ENCODE data around the gene SMAD5.

The SMAD5 gene

DNA sequence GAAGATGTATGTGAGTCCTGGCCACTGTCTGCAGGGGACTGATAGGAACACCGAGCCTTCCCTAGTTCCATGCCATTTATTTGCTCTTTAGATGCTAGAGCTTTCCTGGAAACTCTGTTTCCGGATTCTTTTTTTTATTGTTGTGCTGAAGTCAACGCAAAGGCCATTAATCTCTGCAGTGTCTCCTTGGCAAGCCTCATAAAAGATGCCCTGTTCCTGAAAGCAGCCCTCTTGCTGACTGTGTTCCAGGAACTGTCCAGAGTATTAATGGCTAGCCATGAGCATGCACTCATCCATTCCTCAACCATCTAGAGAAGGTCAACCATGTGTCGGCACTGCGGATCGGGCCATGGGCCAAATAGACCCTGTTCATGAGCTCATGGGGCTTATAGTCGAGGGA lies 42.9 kb upstream of the SMAD5 start:
- no CpG with 5 or more reads among the region's 7 CpGs for WGBS (ENCODE audit: extremely low coverage, insufficient coverage, insufficient read length)
- Histone ChIP-seq H3K18ac (ENCODE audit: low read length) (no peak overlapping the region), H2AFZ (ENCODE audit: insufficient read depth, low read length, poor library complexity) (no peak overlapping the region), H2AK5ac (ENCODE audit: low read length) (no peak overlapping the region), H4K12ac (ENCODE audit: low read depth, low read length) (no peak overlapping the region), H3K79me2 (ENCODE audit: control insufficient read depth, insufficient read depth, low read length, poor library complexity) (no peaks in the 10 kb centered on the region), H3K27ac (ENCODE audit: low read depth, low read length) (no peak overlapping the region), H2BK5ac (ENCODE audit: low read depth, low read length, poor library complexity) (no peak overlapping the region), H3K23ac (ENCODE audit: low read length) (no peak overlapping the region), H4K91ac (ENCODE audit: low read depth, low read length) (no peak overlapping the region), H3K4me2 (ENCODE audit: low read length) (no peak overlapping the region), H3K14ac (ENCODE audit: low read length) (no peak overlapping the region), H3K9me3 (ENCODE audit: insufficient read depth, low read depth, low read length) (peaks cover 2% of the 10 kb centered on the region), H3K27me3 (ENCODE audit: insufficient read depth, low read length) (no peaks in the 10 kb centered on the region), H3K79me1 (ENCODE audit: low read length) (no peaks in the 10 kb centered on the region), H3K9ac (ENCODE audit: low read length) (no peak overlapping the region), H2BK12ac (ENCODE audit: low read length) (no peak overlapping the region), H3K4me1 (ENCODE audit: control insufficient read depth in 1 of 2, insufficient read depth in 2 of 2, low read length in 2 of 2) (no peaks in the 10 kb centered on the region), H3K4me3 (ENCODE audit: low read depth, low read length) (no peak overlapping the region), H2BK120ac (ENCODE audit: insufficient read depth, low read length, poor library complexity) (no peak overlapping the region), H4K8ac (ENCODE audit: low read depth, low read length) (no peak overlapping the region), H3K4ac (ENCODE audit: low read depth, low read length) (no peak overlapping the region), H3K36me3 (ENCODE audit: control insufficient read depth in 1 of 2, insufficient read depth in 2 of 2, low read length in 2 of 2) (no peaks in the 10 kb centered on the region)
- DNase-seq = no peak

DNA sequence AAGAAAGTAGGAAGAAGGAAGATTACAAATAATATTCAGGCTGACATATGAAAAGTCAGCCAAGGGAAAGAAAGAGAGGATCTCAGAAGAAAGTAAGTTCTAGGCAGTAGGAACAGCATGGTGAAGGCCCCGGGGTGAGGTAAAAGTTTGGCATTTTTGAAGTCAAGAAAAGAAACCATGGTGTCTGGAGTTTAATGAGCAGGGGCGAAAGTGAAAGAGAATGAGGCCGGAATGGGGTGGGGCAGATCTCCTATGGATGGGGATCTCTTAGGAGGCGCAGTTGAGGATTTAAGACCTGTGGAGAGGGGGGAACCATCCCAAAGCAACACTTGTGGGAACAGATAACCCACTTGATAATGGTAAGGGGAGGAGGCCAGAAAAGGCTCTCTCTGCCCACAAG lies 42.3 kb upstream of the SMAD5 start:
- H4K8ac ChIP-seq (ENCODE audit: low read depth, low read length) = no peak overlapping the region
- H3K36me3 ChIP-seq (ENCODE audit: control insufficient read depth in 1 of 2, insufficient read depth in 2 of 2, low read length in 2 of 2) = no peaks in the 10 kb centered on the region
- no peak overlapping the region for H4K91ac ChIP-seq (ENCODE audit: low read depth, low read length)

DNA sequence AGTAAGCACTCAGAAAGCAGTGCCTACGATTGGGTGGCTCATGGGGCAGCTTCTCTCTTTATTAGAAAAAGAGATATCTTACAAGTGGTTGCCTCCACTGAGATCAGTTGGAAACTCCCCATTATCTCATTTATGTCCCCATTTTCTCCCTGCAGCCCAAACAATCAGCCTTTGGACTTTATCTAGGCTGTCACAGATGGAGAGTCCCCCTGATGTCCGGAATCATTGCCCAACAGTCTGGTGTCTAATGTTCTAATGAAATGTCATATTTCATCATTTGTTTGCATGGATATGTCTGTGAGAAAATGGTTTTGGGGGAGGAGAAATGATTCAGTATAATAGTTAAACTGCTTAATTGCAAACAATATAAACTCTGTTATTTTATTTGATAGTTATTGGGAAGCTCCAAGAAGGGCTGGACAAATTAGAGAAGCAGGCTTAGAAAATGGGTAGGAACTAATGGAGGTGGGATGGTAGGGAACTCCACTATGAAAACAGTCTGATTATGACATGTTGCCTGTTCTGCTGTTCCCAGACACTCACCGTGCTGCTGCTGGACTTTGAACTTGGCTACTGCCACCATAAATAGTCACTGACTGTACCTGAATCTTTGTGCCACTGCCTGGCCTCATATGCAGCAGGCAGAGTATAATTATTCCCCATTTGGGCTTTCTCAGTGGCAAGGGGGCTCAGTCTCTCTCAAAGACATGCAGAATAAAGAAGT lies 38.3 kb upstream of the SMAD5 start:
- no peaks in the 10 kb centered on the region for H3K27me3 ChIP-seq (ENCODE audit: insufficient read depth, low read length)
- no peak overlapping the region for H2BK120ac ChIP-seq (ENCODE audit: insufficient read depth, low read length, poor library complexity)
- no peak overlapping the region for H2AFZ ChIP-seq (ENCODE audit: insufficient read depth, low read length, poor library complexity)
- no peak overlapping the region for H3K27ac ChIP-seq (ENCODE audit: low read depth, low read length)
- H2BK5ac ChIP-seq (ENCODE audit: low read depth, low read length, poor library complexity) = no peak overlapping the region
- DNase-seq = no peak
- H3K4me2 ChIP-seq (ENCODE audit: low read length) = no peak overlapping the region
- H4K12ac ChIP-seq (ENCODE audit: low read depth, low read length) = no peak overlapping the region
- H3K9me3 ChIP-seq (ENCODE audit: insufficient read depth, low read depth, low read length) = no peaks in the 10 kb centered on the region
- H2BK12ac ChIP-seq (ENCODE audit: low read length) = no peak overlapping the region
- H3K4ac ChIP-seq (ENCODE audit: low read depth, low read length) = no peak overlapping the region
- no peak overlapping the region for H3K14ac ChIP-seq (ENCODE audit: low read length)
- no peak overlapping the region for H4K91ac ChIP-seq (ENCODE audit: low read depth, low read length)
- no peaks in the 10 kb centered on the region for H3K79me2 ChIP-seq (ENCODE audit: control insufficient read depth, insufficient read depth, low read length, poor library complexity)
- no peak overlapping the region for H3K23ac ChIP-seq (ENCODE audit: low read length)
- no peak overlapping the region for H3K4me3 ChIP-seq (ENCODE audit: low read depth, low read length)
- WGBS (ENCODE audit: extremely low coverage, insufficient coverage, insufficient read length) = no CpG with 5 or more reads among the region's 3 CpGs
- H3K36me3 ChIP-seq (ENCODE audit: control insufficient read depth in 1 of 2, insufficient read depth in 2 of 2, low read length in 2 of 2) = no peaks in the 10 kb centered on the region
- H3K4me1 ChIP-seq (ENCODE audit: control insufficient read depth in 1 of 2, insufficient read depth in 2 of 2, low read length in 2 of 2) = peaks cover 2 to 7% of the 10 kb centered on the region in 2 experiments
- no peaks in the 10 kb centered on the region for H3K79me1 ChIP-seq (ENCODE audit: low read length)
- no peak overlapping the region for H3K9ac ChIP-seq (ENCODE audit: low read length)
- H2AK5ac ChIP-seq (ENCODE audit: low read length) = no peak overlapping the region
- no peak overlapping the region for H4K8ac ChIP-seq (ENCODE audit: low read depth, low read length)
- no peak overlapping the region for H3K18ac ChIP-seq (ENCODE audit: low read length)

More for the DNA sequence above, 42.3 kb upstream of the SMAD5 start:
- no CpG with 5 or more reads among the region's 4 CpGs for WGBS (ENCODE audit: extremely low coverage, insufficient coverage, insufficient read length)
- H3K4me2 ChIP-seq (ENCODE audit: low read length) = no peak overlapping the region
- no peaks in the 10 kb centered on the region for H3K4me1 ChIP-seq (ENCODE audit: control insufficient read depth in 1 of 2, insufficient read depth in 2 of 2, low read length in 2 of 2)
- no peaks in the 10 kb centered on the region for H3K79me2 ChIP-seq (ENCODE audit: control insufficient read depth, insufficient read depth, low read length, poor library complexity)
- no peaks in the 10 kb centered on the region for H3K79me1 ChIP-seq (ENCODE audit: low read length)
- no peak overlapping the region for H2AK5ac ChIP-seq (ENCODE audit: low read length)
- no peak overlapping the region for H2AFZ ChIP-seq (ENCODE audit: insufficient read depth, low read length, poor library complexity)
- no peak overlapping the region for H3K18ac ChIP-seq (ENCODE audit: low read length)
- H2BK5ac ChIP-seq (ENCODE audit: low read depth, low read length, poor library complexity) = no peak overlapping the region
- H2BK12ac ChIP-seq (ENCODE audit: low read length) = no peak overlapping the region
- no peaks in the 10 kb centered on the region for H3K27me3 ChIP-seq (ENCODE audit: insufficient read depth, low read length)
- no peak overlapping the region for H3K9ac ChIP-seq (ENCODE audit: low read length)
- peaks cover 2% of the 10 kb centered on the region for H3K9me3 ChIP-seq (ENCODE audit: insufficient read depth, low read depth, low read length)
- no peak overlapping the region for H3K4me3 ChIP-seq (ENCODE audit: low read depth, low read length)
- H3K14ac ChIP-seq (ENCODE audit: low read length) = no peak overlapping the region
- DNase-seq = no peak
- H2BK120ac ChIP-seq (ENCODE audit: insufficient read depth, low read length, poor library complexity) = no peak overlapping the region
- H3K27ac ChIP-seq (ENCODE audit: low read depth, low read length) = no peak overlapping the region
- no peak overlapping the region for H3K23ac ChIP-seq (ENCODE audit: low read length)
- no peak overlapping the region for H3K4ac ChIP-seq (ENCODE audit: low read depth, low read length)
- H4K12ac ChIP-seq (ENCODE audit: low read depth, low read length) = no peak overlapping the region

DNA sequence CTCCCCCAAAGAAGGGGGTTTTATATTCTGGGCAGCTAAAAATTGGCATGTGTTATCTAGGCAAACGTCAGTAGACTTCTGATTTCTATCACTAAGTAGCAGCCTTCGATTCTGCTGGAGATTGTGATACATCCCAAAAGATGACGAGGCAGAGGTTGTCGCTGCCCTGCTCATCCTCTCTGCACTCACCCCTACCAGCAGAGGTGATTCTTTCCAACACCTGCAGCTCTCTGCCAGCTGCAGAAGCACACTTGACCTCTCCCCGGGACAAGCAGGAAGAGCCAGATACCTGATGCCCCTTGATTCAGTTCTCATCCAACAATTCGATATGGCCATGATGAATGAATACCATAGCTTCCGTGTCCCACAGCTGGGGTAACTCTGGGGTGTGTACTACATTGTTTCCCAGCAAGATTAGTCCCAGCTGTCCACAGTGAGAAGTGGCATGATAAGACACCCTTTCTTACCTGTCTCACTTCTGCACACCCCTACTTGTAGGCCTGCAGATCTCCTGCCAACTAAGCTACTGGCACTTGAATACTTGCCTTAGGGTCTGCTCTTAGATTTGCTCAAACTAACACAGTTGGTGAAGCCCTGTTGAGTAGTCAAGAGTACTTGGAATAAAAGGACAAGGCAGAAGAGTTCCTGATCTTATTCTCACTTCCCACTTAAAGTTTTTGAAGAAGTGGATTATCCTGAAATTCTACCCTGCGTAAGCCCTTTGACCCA lies 37.6 kb upstream of the SMAD5 start:
- H3K14ac ChIP-seq (ENCODE audit: low read length) = no peak overlapping the region
- no peak overlapping the region for H3K27ac ChIP-seq (ENCODE audit: low read depth, low read length)
- H3K79me2 ChIP-seq (ENCODE audit: control insufficient read depth, insufficient read depth, low read length, poor library complexity) = no peaks in the 10 kb centered on the region
- no peak overlapping the region for H3K9ac ChIP-seq (ENCODE audit: low read length)
- no peak overlapping the region for H4K8ac ChIP-seq (ENCODE audit: low read depth, low read length)
- DNase-seq = no peak
- H2BK120ac ChIP-seq (ENCODE audit: insufficient read depth, low read length, poor library complexity) = no peak overlapping the region
- no CpG with 5 or more reads among the region's 8 CpGs for WGBS (ENCODE audit: extremely low coverage, insufficient coverage, insufficient read length)
- H4K12ac ChIP-seq (ENCODE audit: low read depth, low read length) = no peak overlapping the region
- no peak overlapping the region for H3K4ac ChIP-seq (ENCODE audit: low read depth, low read length)
- no peak overlapping the region for H3K4me3 ChIP-seq (ENCODE audit: low read depth, low read length)
- H3K23ac ChIP-seq (ENCODE audit: low read length) = no peak overlapping the region
- H2AFZ ChIP-seq (ENCODE audit: insufficient read depth, low read length, poor library complexity) = no peak overlapping the region
- H3K4me2 ChIP-seq (ENCODE audit: low read length) = no peak overlapping the region
- no peak overlapping the region for H3K18ac ChIP-seq (ENCODE audit: low read length)
- H3K9me3 ChIP-seq (ENCODE audit: insufficient read depth, low read depth, low read length) = no peaks in the 10 kb centered on the region
- no peaks in the 10 kb centered on the region for H3K36me3 ChIP-seq (ENCODE audit: control insufficient read depth in 1 of 2, insufficient read depth in 2 of 2, low read length in 2 of 2)
- H3K79me1 ChIP-seq (ENCODE audit: low read length) = no peaks in the 10 kb centered on the region
- no peak overlapping the region for H4K91ac ChIP-seq (ENCODE audit: low read depth, low read length)
- H2BK5ac ChIP-seq (ENCODE audit: low read depth, low read length, poor library complexity) = no peak overlapping the region
- no peak overlapping the region for H2BK12ac ChIP-seq (ENCODE audit: low read length)
- H2AK5ac ChIP-seq (ENCODE audit: low read length) = no peak overlapping the region
- peaks cover 2 to 7% of the 10 kb centered on the region in 2 experiments for H3K4me1 ChIP-seq (ENCODE audit: control insufficient read depth in 1 of 2, insufficient read depth in 2 of 2, low read length in 2 of 2)
- no peaks in the 10 kb centered on the region for H3K27me3 ChIP-seq (ENCODE audit: insufficient read depth, low read length)

Measured in trophoblast cell (in vitro differentiated cells and primary cell).